Measurements from ENCODE around the gene RAX2.
A peak's percentile ranks its signal among the peaks of the same experiment; 100 is the strongest.
"Not testable (repeated sequence)": the region's sequence is repeated elsewhere in the genome, so short reads cannot be mapped to it uniquely, and the experiment has no call there.

RAX2 gene

GRCh38 chr19:3760871-3761361, 11.1 kb downstream of the RAX2 start:
- no peak for DNase-seq (ENCODE audit: low spot score)

DNA sequence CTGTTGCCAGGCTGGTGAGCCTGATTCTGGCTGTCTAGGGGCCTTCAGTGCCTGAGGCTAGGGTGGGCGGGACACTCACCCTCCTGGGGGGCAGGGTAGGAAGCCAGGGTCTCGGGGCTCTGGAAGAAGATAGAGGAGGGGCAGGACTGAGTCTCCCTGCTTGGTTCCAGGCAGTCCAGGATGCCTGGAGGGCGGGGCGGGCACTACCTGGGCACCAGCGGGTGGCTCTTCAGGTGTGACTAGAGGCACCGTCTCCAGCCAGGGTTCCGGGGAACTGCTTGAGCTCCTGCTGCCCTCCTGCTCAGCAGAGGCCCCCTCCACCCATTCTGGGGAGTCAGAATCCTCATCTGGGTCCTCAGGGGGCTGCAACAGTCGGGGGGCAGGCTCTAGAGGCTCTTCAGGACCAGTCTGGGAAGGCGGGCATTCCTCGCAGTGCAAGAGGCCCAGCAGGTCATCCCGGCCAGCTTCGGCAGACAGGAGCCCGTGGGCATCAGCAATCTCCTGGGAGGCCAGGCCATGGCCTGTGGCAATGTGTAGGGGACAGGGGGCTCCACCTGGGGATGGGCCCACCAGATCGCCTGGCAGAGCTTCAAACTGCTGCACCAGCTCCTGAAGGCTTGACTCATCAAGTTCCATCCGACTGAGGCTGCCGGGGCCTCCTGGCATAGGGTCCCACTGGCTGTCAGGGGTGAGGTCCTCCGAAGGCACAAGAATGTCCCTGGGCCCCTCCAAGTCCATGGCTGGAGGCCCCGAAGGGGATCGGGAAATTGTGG, 12.4 kb downstream of the RAX2 start:
- no peak for DNase-seq (ENCODE audit: low spot score)

- not testable (repeated sequence) for DNase-seq (ENCODE audit: low spot score)
Measured at GRCh38 chr19:3758297-3758696, 13.7 kb downstream of the RAX2 start.

DNA sequence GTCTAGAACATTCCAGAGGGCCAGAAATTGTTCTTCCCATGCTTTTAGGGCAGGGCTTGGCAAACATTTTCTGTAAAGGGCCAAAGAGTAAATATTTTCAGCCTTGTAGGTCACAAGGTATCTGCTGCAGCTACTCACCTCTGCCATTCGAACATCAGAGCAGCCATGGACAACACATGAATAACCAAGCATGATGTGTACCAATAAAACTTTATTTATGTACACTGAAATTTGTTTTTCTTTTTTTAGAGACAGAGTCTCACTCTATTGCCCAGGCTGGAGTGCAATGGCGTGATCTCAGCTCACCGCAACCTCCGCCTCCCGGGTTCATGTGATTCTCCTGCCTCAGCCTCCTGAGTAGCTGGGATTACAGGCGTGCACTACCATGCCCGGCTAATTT, 14.3 kb downstream of the RAX2 start:
- not testable (repeated sequence) for DNase-seq (ENCODE audit: low spot score)

GRCh38 chr19:3753631-3754410, 18.2 kb downstream of the RAX2 start:
- DNase-seq (ENCODE audit: low spot score), result no peak

GRCh38 chr19:3752492-3752891, 19.5 kb downstream of the RAX2 start:
- DNase-seq (ENCODE audit: low spot score), result no peak

DNA sequence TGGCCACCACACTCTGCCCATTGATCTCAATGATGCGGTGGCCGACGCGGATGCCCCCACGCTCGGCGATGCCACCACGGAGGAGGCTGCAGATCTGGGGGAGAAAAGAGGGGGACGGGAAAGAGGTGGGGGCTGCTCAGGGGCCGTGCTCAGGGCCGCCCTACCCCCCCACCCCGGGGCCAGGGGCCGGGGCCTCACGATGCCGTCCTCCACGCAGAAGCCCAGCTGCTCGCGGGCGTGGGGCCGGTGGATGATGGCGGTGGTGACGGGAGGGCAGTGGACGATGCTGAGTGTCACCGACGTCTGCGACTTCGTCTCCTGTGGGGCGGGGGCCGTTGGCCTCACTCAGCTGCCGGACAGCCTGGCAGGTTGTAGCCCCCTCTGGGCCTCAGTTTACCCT, 20.8 kb downstream of the RAX2 start:
- DNase-seq (ENCODE audit: low spot score), result no peak

- no peak for DNase-seq (ENCODE audit: low spot score)
Measured at GRCh38 chr19:3750211-3750610, 21.8 kb downstream of the RAX2 start.

DNA sequence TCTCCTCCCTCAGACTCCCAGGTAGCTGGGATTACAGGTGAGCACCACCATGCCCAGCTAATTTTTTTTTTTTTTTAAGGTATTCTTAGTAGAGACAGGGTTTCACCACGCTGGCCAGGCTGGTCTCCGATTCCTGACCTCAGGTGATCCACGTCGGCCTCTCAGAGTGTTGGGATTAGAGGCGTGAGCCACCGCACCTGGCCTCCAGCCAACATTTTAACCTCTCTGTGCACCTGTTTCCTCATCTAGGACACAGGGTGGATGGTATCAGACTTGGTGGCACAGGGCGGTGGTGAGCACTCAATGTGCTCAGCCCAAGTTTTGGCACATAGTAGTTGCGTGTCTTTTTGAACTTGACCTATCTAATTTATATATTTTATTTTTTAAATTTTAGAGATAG, 23.1 kb downstream of the RAX2 start:
- DNase-seq (ENCODE audit: low spot score), result no peak

DNA sequence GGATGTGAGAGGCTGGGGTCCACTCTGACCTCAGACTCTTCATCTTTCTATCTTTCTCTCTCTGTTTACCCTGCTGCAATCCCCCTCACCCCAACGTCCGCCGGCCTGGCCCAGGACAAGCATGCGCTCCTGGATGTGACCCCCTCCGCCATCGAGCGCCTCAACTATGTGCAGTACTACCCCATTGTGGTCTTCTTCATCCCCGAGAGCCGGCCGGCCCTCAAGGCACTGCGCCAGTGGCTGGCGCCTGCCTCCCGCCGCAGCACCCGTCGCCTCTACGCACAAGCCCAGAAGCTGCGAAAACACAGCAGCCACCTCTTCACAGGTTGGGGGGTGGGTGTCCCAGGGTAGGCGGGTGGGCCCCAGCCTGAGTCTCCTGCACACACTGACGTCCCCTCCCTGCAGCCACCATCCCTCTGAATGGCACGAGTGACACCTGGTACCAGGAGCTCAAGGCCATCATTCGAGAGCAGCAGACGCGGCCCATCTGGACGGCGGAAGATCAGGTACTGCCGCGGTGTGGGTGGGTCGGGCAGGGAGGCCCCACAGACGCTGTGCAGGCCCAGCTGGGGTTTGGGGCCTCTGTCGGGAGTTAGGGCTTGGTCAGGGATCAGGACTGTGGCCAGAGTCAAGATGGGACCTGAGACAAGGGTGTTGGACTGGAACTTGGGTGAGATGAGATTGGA, 25.5 kb downstream of the RAX2 start:
- DNase-seq (ENCODE audit: low spot score), result no peak

GRCh38 chr19:3745363-3746045, 26.5 kb downstream of the RAX2 start:
- DNase-seq (ENCODE audit: low spot score), result no peak

DNA sequence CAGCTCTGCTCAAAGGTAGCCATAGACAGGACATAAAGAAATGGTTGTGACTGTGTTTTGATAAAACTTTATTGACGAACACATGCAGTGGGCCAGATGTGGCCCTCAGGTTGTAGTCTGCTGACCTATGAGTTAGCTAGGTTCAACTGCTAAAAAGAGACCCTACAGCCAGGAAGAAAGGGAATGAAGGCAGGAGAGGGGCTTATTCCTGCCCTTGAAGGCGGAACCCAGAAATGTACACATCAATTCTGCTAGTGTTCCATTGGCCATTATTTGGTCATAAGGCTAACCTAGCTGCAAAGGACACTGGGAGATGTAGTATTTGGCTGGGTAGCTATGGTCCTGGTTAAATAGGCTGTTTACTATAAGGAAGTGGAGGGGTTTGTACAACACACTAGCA, 28.5 kb downstream of the RAX2 start:
- peak; percentile 40 for DNase-seq (ENCODE audit: low spot score)

GRCh38 chr19:3740431-3740830, 31.6 kb downstream of the RAX2 start:
- DNase-seq (ENCODE audit: low spot score), result no peak

DNA sequence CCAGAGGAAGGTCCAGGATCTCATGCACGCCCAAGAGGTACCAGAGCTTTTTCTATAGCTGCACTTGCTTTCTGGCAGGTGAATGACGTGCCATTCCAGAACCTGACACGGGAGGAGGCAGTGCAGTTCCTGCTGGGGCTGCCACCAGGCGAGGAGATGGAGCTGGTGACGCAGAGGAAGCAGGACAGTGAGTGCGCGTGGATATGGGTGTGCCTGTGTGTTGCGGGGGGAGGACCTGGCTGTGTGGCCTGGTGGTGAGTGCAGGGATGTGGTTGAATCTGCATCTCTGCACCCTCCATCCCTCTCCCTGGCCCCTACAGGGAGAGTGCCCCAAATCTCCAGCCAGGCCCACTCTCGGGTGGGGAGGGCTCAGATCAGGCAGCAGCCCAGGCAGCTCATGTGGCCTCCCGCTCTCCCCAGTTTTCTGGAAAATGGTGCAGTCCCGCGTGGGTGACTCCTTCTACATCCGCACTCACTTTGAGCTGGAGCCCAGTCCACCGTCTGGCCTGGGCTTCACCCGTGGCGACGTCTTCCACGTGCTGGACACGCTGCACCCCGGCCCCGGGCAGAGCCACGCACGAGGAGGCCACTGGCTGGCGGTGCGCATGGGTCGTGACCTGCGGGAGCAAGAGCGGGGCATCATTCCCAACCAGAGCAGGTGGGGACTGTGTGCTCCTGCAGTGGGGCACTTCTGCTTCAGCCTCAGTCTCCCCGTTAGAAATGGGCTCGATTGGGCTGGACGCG, 33.4 kb downstream of the RAX2 start:
- no peak for DNase-seq (ENCODE audit: low spot score)

DNA sequence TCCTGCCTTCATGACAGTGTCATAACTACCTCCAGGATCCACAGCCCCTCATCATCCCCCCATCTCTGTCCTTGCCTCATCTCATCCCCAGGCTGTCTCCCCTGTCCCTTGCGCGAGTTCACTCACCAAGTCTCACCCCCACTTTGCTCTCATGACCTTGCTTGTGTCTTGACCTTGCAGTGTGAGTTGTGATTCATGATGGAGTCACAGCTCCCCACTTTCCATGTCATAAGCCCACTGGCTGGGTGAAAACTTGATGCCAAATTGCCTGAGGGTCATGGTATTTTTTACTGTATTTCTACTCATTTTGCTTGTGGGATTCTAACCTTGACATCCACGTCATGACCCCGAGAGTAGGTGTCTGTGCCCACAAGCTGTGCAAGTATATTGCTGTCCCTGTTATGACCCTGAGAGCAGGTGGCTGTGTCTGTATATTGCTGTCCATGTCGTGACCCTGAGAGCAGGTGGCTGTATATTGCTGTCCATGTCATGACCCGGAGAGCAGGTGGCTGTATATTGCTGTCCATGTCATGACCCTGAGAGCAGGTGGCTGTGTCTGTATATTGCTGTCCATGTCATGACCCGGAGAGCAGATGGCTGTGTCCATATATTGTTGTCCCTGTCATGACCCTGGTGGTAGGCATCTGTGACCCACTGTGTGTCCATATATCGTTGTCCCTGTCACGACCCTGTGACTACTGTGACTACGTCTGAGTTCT, 34.4 kb downstream of the RAX2 start:
- DNase-seq (ENCODE audit: low spot score), result no peak

GRCh38 chr19:3736106-3736724, 35.8 kb downstream of the RAX2 start:
- no peak for DNase-seq (ENCODE audit: low spot score)

DNA sequence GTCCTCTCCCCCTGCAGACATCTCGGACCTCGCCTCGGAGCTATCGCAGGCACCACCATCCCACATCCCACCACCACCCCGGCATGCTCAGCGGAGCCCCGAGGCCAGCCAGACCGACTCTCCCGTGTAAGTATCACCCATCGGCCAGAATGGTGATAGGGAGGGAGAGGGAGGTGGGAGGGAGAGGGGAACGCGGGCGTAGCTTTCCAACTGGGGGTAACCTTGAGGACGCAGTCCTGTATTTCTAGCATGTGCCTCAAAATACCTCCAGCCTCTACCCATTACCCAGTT, 37.8 kb downstream of the RAX2 start:
- no peak for DNase-seq (ENCODE audit: low spot score)

DNA sequence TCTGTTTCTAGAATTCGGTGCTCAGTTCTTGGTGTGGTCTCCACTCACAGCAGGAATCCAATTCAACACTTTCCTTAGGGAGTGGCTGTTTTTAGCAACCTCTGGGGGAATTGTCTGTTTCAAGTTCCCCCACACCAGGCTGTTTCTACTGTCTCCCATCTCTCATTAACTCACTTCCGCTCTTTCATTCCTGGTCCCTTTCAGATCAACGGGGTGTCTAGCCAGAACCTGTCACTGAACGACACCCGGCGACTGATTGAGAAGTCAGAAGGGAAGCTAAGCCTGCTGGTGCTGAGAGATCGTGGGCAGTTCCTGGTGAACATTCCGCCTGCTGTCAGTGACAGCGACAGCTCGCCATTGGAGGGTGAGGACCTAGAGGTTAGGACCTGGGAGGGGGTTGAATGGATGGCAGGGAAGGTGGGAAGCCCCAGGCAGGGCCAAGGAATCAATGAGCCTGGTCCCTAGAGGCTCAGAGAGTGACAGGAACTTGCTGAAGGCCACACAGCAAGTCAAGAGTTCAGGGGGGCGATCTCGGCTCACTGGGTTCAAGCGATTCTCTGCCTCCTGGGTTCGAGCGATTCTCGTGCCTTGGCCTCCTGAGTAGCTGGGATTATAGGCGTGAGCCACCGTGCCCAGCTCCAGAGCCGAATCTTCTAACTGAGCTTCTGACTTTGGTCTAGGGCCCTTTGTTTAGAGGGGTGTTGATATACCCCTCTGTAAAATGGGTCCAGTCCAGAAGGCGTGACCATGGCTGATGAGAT, 38.3 kb downstream of the RAX2 start:
- DNase-seq (ENCODE audit: low spot score), result no peak

DNA sequence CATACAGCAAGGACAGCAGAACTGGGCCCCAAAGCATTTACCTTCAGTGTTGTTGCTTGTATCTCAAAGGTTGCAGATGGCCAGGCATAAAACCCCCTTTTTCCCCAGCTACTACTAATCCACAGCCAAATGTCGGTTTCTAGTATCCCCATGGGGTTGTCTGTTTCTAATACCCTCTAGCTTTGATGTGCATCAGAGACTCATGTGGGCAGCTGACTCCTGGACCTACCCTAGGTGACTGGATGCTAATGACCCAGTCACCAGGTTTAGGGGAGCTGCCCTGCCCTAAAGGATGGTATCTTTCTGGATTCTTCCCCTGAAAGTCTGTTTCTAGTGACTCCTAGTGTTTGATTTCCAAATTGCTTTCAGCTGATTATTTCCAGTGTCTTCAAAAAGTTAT, 39.9 kb downstream of the RAX2 start:
- DNase-seq (ENCODE audit: low spot score), result no peak

GRCh38 chr19:3730457-3730958, 41.5 kb downstream of the RAX2 start:
- DNase-seq (ENCODE audit: low spot score), result no peak

All from germinal center (tissue), 1 donor.